Activated CD4-positive, alpha-beta T cell treated with anti-CD3 and anti-CD28 coated beads for 24 hours (primary cell): ENCODE results near the gene HTR3B.
"Not testable (repeated sequence)": the region's sequence is repeated elsewhere in the genome, so short reads cannot be mapped to it uniquely, and the experiment has no call there.

ENCODE experiments used
- DNase-seq, 2 donors: peaks; one replicate each; pipeline ENCODE4 v3.0.0-alpha.2; 2020; ENCODE audit warnings: low read depth in 2 of 2

HTR3B gene

DNA sequence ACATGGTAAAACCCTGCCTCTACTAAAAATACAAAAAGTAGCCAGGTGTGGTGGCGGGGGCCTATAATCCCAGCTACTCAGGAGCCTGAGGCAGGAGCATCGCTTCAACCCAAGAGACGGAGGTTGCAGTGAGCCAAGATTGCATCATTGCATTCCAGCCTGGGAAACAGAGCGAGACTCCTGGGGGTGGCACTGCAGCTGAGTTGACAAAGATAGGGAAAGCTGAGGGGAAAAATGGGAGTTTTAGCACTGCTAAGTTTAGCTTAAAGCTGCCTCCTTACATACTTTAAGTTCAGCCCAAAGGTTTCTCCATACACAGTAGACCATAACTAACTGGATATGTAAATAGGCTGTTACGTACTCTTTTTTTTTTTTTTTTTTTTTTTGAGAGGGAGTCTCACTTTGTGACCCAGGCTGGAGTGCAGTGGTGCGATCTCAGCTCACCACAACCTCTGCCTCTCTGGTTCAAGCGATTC, 20.2 kb upstream of the HTR3B start:
- DNase-seq: no peak

DNA sequence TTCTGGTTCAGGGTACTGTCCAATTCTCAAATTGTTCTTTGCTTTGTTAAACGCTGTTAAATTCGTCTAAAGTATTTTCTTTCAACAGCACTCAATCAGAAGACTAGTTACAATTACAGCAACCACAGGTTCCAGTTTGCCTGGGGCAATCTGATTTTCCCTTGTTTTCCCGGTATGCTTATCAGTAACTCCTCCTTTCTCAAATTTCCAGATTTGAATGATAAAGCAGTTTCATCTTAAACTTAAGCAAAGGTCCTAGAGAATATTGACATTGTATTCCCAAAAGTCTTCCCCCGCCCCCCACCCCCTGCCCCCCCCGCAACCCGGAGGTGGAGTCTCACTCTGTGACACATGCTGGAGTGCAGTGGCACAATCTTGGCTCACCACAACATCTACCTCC, 18.7 kb upstream of the HTR3B start:
- DNase-seq: no peak

DNA sequence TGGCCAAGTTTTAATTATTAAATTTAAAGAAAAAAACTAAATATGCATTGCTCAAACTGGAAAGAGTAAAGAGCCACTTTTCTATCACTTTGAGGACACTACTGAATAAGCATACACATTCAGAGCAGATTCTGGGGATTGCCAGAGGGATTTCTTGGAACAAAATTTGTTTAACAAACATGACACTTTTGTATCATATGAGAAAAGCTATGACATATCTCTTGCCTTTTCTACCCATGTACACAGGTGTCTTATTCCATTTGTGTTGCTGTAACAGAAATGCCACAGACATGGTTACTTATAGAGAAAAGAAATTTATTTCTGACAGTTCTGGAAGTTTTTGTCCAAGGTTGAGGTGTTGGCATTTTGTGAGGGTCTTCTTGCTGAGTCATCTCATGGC, 15.7 kb upstream of the HTR3B start:
- no peak for DNase-seq

DNA sequence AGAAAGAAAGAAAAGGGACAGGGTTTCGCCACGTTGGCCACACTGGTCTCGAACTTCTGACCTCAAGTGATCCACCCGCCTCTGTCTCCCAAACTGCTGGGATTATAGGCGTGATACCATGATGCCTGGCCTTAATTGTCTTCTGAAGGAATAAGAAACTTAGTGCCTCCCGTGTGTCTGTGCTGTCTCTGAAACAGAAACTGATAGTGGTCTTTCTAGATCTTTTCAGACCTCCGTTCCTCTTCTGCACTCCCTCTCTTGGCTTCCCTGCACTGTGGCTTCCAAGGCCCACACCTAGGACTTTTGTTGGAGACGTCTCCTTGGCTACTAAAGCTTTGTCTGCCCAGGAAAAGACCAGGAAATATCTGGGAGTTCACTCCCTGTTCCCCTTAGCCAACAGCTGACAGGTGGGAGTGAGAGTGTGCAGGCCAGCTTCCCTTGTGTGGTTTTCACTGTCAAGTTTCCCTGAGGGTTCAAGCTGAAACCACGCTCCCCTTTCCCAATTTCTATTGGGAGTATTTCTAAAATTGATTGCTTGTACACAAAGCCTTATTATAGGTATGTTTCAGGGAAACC, 10.1 kb upstream of the HTR3B start:
- no peak for DNase-seq

DNA sequence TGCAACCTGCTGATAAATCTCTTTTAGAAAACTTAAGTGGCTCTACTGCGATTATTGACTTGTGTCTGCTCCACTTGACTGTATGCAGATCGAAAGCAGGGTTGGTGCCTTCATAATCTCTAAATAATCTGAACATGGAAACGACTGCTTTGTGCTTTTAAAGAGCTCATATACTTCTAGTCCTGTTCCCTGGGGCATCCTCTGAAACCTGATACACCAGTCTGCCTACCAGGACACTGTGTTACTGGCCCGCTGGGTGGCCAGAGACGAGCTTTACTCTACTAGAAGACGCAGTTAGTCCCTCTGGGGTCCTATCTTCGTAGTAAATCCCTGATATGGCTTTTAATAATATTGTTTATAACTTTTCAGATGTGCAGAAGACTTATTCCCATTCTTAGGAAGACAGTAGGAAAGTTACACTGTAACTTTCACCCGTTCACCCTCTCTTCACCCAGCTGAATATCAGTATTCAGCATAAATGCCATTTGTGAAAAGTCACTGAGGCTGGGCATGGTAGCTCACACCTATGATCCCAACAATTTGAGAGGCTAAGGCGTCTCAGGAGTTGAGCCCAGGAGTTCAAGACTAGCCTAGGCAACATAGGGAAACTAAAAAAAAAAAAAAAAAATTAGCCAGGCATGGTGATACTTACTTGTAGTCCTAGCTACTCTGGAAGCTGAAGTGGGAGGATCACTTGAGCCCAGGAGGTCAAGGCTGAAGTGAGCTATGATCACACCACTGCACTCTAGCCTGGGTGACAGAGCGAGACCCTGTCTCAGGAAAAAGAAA, 9.0 kb upstream of the HTR3B start:
- DNase-seq: no peak

DNA sequence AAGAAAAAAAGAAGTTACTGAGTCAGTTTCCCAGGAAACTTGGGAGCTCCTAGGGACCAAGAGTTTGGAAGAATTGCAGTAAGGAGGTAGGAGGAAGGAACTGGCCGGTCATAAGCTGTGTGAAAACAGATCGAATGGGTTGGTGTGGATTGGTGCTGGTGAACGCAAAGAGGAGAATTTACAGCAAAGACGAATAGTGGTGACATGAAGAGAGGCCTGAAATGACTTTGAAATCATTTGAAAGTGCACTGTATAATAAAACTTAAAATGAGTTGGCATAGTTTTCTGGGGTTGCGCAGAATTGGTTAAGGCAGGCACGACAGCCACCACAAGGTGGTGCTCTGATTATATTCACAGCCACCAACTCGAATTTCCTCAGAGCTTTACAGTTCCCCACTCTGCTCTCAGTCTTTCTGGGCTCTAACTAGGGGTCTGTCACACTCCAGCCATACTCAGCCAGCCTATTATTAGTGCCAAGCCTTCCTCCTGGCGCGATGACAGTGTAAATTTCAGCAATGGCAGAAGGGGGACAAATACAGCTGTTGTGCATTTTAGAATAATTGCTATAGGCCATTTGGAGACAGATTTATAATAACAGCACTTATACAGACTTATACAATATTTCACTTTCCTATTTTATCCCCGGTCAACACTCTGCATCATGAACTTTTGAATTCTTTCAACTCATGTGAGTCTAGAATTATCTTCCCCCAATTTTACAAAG, 8.3 kb upstream of the HTR3B start:
- no peak for DNase-seq

DNA sequence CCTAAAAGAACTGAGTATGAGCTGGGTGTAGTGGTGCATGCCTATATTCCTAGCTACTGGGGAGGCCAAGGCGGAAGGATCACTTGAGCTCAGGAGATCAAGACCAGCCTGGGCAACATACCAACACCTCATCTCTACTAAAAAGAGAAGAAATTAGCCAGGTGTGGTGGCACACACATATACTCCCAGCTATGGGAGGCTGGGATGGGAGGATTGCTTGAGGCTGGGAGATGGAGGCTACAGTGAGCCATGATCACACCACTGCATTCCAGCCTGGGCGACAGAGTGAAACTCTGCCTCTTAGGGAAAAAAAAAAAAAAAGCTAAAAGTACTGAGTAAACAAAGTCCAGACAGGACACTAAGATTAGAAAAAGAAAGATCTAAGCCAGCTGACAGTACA, 3.5 kb upstream of the HTR3B start:
- DNase-seq: no peak

DNA sequence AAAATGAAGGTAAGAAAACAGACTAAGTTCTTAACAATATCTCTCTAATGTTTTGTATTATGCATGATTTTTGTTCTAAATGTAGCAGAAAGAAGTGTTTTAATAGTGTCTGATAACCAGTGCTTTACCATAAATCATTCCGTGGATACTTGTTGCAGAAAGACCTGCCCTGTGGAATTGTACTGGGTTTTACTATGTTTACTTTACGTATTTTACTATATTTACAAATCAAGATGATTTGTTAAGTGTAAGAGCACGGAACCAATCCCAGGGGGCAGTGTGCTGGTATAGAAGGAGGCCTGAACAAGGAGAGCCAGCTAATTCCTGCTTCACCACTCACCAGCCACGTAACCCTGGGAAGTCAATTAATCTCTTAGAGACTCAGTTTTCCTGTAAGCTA, 1.4 kb downstream of the HTR3B start:
- no peak for DNase-seq

DNA sequence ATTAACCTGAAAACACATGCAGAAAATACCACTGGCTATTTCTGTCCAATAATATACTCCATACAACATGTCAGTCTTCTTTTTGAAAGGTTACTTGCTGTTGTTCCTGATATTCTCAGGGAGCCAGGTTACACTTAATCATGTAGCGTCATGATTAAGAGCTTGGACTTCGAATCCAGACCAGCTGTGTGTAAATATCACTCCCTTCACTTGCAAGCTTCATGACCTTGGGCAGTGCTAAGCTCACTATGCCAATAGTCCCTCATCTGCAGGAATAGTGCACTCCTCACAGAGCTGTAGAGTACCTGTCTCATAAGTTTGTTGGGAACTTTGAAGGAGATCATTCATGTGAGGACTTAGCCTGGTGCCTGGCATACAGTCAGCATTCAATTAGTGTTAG, 1.9 kb downstream of the HTR3B start:
- DNase-seq: no peak

DNA sequence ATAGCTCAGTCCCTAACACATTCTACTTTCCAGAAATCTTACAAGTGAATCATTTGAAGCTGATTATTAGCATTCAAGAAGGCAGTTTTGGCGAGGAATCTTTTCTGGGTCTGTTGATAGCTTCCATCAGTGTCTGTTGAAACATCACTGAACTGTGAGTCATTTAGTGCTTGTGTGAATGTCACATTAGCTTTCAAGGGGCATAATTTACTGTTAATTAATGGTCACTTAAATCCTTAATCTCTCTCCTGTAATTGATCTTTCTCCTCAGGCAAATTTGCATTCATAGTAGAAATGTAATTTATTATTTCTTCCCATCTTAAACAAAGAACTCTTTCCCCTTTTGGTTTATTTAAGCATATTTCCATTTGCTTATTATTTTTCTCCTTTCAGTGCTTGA, 2.6 kb downstream of the HTR3B start:
- DNase-seq: no peak

DNA sequence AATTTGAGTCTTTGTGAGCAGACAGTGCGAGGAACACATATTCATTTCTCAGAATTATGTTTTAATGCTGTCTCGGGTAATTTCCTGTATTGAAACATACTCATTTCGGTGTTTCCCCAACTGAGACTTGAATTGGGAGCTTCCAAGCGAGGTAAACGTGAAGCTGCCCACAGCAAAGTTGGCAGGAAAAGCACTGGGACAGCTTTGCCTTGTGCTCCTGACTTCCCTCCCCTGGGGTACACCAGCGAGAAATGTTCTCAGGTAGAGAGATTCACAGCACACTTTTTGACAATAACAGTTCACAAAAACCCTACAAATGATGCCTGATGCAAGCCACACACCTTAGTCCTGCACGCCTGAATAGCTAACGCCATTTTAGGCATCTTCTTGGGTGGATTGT, 3.1 kb downstream of the HTR3B start:
- no peak for DNase-seq

DNA sequence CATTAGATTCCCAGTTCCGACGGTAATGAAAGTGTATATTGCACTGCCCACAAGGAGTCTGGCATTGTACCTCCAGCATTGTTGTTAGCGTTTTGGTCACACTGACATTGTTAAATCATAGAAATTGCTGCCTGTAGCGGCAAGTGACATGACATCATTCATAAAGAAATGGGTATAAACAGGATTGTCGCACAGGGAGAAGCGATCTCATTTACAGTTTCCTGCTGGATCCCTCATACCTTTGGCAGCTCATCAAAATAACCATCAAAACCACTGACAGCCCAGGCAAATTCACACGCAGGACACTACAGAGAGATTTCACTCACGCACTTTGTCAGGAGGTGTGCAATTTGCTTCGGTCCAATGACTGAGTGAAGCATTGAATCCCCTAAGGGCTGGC, 3.5 kb downstream of the HTR3B start:
- no peak for DNase-seq

DNA sequence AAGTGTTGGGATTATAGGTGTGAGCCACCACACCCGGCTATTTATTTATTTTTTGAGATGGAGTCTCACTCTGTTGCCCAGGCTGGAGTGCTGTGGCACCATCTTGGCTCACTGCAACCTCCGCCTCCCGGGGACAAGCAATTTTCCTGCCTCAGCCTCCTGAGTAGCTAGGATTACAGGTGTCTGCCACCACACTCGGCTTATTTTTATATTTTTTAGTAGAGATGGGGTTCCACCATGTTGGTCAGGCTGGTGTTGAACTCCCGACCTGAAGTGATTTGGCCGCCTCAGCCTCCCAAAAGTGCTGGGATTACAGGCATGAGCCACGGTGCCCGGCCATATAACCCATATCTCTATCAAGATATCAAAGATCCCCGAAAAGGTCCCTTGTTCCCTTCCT, 6.9 kb downstream of the HTR3B start:
- not testable (repeated sequence) for DNase-seq

DNA sequence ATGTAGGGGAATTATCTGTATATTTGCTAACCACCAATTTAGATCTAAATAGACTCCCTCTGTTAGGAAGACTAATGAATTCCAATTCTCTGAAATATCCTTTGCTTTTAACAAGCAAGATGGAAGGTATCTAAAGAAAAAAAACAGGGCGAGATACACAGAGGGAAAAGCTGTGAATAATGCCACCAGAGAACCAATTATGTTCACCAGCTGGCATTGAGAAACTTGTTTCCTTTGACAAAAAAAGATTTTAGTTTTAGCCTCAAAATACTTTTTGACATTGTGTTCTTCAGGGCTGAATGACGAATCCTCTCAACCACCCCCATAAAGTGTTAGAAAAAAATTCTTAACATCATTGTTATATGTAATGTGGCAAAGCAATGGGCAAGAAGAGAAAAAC, 19.0 kb downstream of the HTR3B start:
- no peak for DNase-seq

DNA sequence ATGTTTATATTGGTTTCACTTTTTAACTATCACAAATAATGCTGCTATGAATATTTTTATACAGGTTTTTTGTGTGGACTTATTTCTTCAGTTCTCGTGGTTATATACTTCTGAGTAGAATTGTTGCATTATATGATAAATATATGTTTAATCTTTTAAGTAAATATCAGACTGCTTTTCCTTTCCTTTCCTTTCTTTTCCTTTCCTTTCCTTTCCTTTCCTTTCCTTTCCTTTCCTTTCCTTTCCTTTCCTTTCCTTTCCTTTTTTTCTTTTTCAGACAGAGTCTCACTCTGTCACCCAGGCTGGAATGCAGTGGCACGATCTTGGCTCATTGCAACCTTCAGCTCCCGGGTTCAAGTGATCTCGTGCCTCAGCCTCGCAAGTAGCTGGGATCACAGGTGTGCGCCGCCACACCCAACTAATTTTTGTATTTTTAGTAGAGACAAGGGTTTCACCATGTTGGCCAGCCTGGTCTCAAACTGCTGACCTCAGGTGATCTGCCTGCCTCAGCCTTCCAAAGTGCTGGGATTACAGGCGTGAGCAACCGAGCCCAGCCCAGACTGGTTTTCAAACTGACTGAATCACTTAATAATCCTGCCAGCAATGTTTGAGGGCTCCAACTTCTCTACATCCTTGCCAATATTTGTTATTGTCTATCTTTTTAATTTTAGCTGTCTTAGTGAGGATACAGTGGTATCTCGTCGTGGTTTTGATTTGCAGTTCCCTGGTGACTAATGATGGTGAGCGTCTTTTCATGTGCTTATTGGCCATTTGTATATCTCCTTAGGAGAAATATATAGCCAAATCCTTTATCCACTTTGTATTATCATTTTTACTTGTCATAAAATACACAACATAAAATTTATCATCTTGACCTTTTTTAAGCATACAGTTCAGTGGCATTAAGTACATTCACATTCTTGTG, 21.9 kb downstream of the HTR3B start:
- no peak for DNase-seq

DNA sequence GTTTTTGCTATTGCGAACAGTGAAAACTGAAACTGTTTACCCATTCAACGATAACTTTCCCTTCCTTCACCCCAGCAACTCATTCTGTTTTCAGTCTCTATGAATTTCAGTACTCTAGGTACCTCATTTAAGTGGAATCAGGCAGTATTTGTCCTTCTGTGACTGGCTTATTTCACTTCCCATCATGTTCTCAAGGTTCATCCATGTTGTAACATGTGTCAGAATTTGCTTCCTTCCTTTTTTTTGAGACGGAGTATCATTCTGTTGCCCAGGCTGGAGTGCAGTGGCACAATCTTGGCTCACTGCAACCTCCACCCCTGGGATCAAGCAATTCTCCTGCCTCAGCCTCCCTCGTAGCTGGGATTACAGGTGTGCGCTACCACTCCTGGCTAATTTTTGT, 23.7 kb downstream of the HTR3B start:
- no peak for DNase-seq

DNA sequence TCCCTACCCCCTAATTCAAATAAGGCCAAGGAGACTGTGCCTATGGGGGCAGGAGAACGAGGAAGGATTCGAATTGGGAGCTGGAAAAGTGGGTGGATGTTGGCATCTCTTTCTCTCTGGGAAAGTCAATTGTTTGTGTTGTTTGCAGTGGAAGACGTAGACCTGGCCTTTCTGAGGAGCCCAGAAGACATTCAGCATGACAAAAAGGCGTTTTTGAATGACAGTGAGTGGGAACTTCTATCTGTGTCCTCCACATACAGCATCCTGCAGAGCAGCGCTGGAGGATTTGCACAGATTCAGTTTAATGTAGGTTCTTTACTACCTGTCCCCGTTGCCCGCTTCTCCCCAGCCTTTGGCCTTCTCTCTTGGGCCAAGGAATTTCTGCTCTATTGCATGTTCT, 28.2 kb downstream of the HTR3B start:
- DNase-seq: no peak

DNA sequence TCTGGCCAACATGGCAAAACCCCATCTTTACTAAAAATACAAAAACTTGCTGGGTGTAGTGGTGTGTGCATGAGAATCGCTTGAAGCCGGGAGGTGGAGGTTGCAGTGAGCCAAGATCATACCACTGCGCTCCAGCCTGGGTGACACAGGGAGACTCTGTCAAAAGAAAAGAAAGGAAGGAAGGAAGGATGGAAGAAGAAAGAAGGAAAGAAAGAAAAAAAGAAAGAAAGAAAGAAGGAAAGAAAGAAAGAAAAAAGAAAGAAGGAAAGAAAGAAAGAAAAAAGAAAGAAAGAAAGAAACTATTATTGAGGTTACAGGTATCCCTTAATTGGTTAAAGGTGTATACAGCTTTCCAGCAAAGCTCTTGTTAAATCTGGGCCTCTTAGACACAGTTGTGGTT, 29.6 kb downstream of the HTR3B start:
- not testable (repeated sequence) for DNase-seq

DNA sequence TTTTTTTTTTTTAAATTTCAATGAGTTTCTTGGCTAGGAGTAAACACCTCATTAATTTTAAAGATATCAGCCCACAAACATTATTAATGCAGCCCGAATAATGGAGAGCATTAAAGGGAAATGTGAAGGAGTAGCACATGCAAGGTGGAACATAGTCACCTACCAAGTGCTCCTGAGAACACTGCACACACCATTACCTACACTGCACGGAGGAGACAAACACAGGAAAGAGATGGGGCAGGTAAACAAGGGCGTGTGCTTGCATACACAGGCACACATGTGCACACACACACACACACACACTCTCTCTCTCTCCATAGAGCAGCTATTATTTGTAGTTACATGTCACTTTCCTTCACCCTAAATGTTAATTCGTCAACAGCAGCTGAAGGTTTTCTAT, 30.2 kb downstream of the HTR3B start:
- DNase-seq: no peak

DNA sequence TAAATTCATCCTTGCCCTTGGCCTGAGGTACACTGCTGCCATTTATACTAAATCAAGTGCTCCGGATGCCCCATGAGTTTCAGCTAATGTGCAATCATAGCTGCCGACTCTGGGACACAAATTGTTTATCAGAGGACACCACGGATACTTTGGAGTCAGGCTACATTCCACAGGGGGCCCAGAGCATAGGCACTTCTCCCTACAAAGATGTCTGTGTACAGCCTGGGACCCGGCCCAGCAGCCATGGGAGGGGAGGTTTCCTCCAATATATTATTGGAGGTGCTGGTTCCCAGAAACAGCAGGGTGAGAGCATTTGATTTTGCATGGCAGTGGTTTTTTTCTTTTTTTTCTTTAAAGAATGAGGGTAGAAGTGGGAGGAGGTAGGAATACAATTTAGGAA, 31.3 kb downstream of the HTR3B start:
- DNase-seq: no peak

DNA sequence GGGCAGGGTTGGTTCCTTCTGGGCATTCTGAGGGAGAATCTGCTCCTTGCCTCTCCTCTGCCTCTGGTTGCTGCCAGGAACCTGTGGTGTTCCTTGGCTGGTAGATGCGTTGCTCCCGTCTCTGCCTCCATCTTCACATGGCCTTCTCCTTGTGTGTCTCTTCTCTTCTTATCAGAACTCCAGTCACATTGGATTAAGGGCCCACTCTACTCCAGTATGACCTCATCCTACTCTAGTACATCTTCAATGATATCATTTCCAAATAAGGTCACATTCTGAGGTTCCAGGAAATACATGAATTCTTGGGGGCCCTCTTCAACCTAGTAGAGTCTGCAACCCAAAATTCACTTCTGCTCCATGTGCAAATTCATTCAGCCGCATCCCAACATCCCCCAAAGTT, 33.3 kb downstream of the HTR3B start:
- no peak for DNase-seq

DNA sequence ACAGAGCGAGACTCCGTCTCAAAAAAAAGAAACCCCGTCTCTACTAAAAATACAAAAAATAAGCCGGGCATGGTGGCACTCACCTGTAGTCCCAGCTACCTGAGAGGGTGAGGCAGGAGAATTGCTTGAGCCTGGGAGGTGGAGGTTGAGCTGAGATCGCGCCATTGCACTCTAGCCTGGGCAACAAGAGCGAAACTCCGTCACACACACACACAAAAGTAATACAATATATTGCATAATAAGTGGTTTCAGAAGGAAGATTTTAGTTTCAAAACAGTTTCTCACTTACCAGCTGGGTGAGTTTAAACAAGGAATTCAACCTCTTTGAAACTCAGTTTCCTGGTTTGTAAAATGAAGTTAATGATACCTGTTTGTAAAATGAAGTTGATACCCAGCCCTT, 37.7 kb downstream of the HTR3B start:
- no peak for DNase-seq
